BE2C (cell line): ENCODE measurements around the gene RRN3.
"Not testable (repeated sequence)": the region's sequence is repeated elsewhere in the genome, so short reads cannot be mapped to it uniquely, and the experiment has no call there.

Experiments used
- DNase-seq: peaks from one replicate; pipeline ENCODE4 v3.0.0-alpha.2; 2020
- H3K27me3 ChIP-seq: fragments of 250-450 bp; sonication (Bioruptor Pico); 2 replicates; pipeline ENCODE4 v1.5.1; 2020; ENCODE audit warnings: mild to moderate bottlenecking
- H3K36me3 ChIP-seq: fragments of 250-450 bp; sonication (Bioruptor Pico); 2 replicates; pipeline ENCODE4 v1.5.1; 2020; ENCODE audit warnings: mild to moderate bottlenecking
- H3K4me1 ChIP-seq: fragments of 250-450 bp; sonication (Bioruptor Pico); 2 replicates; pipeline ENCODE4 v1.5.1; 2020
- H3K4me3 ChIP-seq: 2 replicates; pipeline ENCODE4 v1.5.1; 2011; ENCODE audit warnings: low read depth, low read length
- H3K9me3 ChIP-seq: fragments of 250-450 bp; sonication (Bioruptor Pico); 2 replicates; pipeline ENCODE4 v1.5.1; 2020
- TF ChIP-seq, protein P1 (sequence below): IDR thresholded peaks from 2 replicates; pipeline ENCODE4 v1.5.1; 2012; ENCODE audit warnings: mild to moderate bottlenecking, low read depth, low read length

RRN3 gene

GRCh38 chr16:15049581-15050180 lies 44.4 kb downstream of the RRN3 start:
- TF ChIP-seq, protein P1, sequence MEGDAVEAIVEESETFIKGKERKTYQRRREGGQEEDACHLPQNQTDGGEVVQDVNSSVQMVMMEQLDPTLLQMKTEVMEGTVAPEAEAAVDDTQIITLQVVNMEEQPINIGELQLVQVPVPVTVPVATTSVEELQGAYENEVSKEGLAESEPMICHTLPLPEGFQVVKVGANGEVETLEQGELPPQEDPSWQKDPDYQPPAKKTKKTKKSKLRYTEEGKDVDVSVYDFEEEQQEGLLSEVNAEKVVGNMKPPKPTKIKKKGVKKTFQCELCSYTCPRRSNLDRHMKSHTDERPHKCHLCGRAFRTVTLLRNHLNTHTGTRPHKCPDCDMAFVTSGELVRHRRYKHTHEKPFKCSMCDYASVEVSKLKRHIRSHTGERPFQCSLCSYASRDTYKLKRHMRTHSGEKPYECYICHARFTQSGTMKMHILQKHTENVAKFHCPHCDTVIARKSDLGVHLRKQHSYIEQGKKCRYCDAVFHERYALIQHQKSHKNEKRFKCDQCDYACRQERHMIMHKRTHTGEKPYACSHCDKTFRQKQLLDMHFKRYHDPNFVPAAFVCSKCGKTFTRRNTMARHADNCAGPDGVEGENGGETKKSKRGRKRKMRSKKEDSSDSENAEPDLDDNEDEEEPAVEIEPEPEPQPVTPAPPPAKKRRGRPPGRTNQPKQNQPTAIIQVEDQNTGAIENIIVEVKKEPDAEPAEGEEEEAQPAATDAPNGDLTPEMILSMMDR = no peak
- no peaks in the 10 kb centered on the region for H3K9me3 ChIP-seq
- H3K4me3 ChIP-seq = no peak overlapping the region
- no peaks in the 10 kb centered on the region for H3K4me1 ChIP-seq
- H3K27me3 ChIP-seq = no peaks in the 10 kb centered on the region
- peaks cover 5% of the 10 kb centered on the region for H3K36me3 ChIP-seq
- no peak for DNase-seq

GRCh38 chr16:15046692-15047376 lies 47.2 kb downstream of the RRN3 start:
- no peaks in the 10 kb centered on the region for H3K27me3 ChIP-seq
- H3K4me1 ChIP-seq = no peaks in the 10 kb centered on the region
- H3K36me3 ChIP-seq = peaks cover 5% of the 10 kb centered on the region
- TF ChIP-seq, protein P1 = no peak
- H3K4me3 ChIP-seq = no peak overlapping the region
- no peaks in the 10 kb centered on the region for H3K9me3 ChIP-seq
- no peak for DNase-seq

- not testable (repeated sequence) for H3K9me3 ChIP-seq, H3K4me1 ChIP-seq, H3K4me3 ChIP-seq, H3K27me3 ChIP-seq, DNase-seq
- peaks cover 10% of the 10 kb centered on the region for H3K36me3 ChIP-seq
Observed at GRCh38 chr16:15045270-15045669, 48.8 kb downstream of the RRN3 start.

DNA sequence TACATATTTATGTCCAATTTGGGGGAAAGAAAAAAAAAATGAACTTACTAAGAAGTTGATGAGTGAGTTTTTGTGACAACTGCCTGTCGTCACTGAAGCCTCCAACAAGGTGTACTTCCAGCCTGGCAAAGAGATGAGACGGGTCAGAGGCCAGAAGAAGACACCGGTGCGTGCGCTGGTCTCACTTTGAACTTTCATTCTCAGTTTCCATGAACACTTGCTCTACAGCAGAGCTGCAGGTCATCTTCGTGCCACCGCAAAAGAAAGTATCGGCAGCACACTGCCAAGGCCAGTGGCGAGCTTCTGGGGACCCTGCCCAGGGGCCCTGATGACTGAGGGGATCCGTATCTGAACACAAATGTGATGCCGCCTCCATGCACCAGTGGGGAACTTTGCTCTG lies 49.8 kb downstream of the RRN3 start:
- Histone ChIP-seq H3K4me3 (no peak overlapping the region), H3K36me3 (peaks cover 18% of the 10 kb centered on the region), H3K27me3 (no peaks in the 10 kb centered on the region), H3K4me1 (no peaks in the 10 kb centered on the region), H3K9me3 (no peaks in the 10 kb centered on the region; the same call in 1 of the 2 replicates)
- TF ChIP-seq, protein P1 = no peak
- DNase-seq = no peak

DNA sequence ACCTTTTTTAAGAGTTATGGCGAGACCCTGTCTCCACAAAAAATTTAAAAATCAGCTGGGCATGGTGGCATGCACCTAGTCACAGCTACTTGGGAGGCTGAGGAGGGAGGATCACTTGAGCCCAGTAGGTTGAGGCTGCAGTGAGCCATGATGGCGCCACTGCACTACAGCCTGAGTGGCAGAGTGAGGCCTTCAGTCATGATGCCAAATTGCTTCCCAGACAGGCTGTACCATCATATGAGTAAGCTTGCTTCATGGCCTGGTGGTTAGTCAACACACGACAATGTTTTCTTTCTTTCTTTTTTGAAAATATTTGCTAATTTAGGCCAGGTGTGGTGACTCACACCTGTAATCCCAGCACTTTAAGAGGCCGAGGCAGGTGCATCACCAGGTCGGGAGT lies 50.7 kb downstream of the RRN3 start:
- Histone ChIP-seq H3K4me3 (no peak overlapping the region), H3K9me3 (no peaks in the 10 kb centered on the region; the same call in 1 of the 2 replicates), H3K4me1 (no peaks in the 10 kb centered on the region), H3K27me3 (no peaks in the 10 kb centered on the region), H3K36me3 (peaks cover 27% of the 10 kb centered on the region)
- DNase-seq = no peak
- TF ChIP-seq, protein P1 = no peak

DNA sequence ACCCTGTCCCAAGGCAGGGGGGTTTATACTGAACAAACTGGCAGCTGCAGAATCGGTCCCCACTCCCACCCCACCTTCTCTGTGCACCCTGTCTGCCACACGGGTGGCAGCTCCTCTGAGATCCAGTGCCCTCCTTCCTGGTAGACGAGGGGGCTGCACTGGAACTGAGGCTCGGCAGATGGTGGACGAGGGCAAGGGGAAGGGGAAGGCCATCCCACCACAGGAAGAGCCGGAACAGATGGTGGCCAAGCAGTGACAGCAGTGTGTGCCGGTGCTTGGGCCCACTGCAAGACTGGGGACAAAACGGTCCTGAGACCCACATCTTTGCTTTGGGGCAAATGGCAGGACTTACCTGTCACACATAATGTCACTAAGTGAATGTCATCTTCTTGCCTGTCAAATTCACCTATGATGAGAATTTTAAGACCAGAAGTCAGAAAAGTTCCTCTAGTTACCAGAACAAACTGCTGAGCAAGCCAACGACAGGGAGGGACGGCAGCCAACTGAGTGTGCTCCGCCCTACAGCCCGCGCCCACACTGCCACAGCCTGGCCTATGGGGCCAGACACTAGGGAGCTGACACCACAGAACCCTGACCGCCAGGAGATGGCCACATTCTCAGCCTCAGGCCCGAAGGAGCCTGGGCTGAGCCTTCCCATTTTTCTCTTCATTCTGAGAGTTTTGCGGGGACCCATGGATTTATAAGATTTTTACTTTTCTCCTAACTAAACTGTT lies 52.6 kb downstream of the RRN3 start:
- no peaks in the 10 kb centered on the region for H3K4me1 ChIP-seq
- peaks cover 27% of the 10 kb centered on the region for H3K36me3 ChIP-seq
- no peak overlapping the region for H3K4me3 ChIP-seq
- TF ChIP-seq, protein P1 = no peak
- no peak for DNase-seq
- H3K27me3 ChIP-seq = no peaks in the 10 kb centered on the region
- H3K9me3 ChIP-seq = no peaks in the 10 kb centered on the region; the same call in 1 of the 2 replicates
